Prostate gland (tissue), 2 donors: ENCODE results near the gene AFDN.

Experiments used
- CTCF ChIP-seq, 4 experiments: fragments of 200-600 bp in 2 of 4; fragments of 450-650 bp in 2 of 4; sonication (generic) in 2 of 4; IDR thresholded peaks; 1 replicate in 3 of 4; 2 replicates in 1 of 4; pipeline ENCODE4 v1.5.1; 2016 to 2019; ENCODE audit warnings: antibody characterized with exemption in 4 of 4, mild to moderate bottlenecking in 2 of 4, moderate library complexity in 2 of 4
- POLR2A ChIP-seq: fragments of 450-650 bp; IDR thresholded peaks from one replicate; pipeline ENCODE4 v1.6.1; 2016; ENCODE audit warnings: antibody characterized with exemption, mild to moderate bottlenecking
- POLR2AphosphoS5 ChIP-seq: sonication (generic); formaldehyde crosslinking; IDR thresholded peaks from one replicate; pipeline ENCODE4 v1.6.1; 2017; ENCODE audit warnings: antibody characterized with exemption

GRCh38 chr6:167836721-167837120, 10.0 kb downstream of the AFDN start:
- TF ChIP-seq CTCF (IDR thresholded peaks at IDR 0.05) (no peak), POLR2A (no peak), POLR2AphosphoS5 (no peak)
